ENCODE results near the gene SLC24A4.

The SLC24A4 gene, protein sequence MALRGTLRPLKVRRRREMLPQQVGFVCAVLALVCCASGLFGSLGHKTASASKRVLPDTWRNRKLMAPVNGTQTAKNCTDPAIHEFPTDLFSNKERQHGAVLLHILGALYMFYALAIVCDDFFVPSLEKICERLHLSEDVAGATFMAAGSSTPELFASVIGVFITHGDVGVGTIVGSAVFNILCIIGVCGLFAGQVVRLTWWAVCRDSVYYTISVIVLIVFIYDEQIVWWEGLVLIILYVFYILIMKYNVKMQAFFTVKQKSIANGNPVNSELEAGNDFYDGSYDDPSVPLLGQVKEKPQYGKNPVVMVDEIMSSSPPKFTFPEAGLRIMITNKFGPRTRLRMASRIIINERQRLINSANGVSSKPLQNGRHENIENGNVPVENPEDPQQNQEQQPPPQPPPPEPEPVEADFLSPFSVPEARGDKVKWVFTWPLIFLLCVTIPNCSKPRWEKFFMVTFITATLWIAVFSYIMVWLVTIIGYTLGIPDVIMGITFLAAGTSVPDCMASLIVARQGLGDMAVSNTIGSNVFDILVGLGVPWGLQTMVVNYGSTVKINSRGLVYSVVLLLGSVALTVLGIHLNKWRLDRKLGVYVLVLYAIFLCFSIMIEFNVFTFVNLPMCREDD

DNA sequence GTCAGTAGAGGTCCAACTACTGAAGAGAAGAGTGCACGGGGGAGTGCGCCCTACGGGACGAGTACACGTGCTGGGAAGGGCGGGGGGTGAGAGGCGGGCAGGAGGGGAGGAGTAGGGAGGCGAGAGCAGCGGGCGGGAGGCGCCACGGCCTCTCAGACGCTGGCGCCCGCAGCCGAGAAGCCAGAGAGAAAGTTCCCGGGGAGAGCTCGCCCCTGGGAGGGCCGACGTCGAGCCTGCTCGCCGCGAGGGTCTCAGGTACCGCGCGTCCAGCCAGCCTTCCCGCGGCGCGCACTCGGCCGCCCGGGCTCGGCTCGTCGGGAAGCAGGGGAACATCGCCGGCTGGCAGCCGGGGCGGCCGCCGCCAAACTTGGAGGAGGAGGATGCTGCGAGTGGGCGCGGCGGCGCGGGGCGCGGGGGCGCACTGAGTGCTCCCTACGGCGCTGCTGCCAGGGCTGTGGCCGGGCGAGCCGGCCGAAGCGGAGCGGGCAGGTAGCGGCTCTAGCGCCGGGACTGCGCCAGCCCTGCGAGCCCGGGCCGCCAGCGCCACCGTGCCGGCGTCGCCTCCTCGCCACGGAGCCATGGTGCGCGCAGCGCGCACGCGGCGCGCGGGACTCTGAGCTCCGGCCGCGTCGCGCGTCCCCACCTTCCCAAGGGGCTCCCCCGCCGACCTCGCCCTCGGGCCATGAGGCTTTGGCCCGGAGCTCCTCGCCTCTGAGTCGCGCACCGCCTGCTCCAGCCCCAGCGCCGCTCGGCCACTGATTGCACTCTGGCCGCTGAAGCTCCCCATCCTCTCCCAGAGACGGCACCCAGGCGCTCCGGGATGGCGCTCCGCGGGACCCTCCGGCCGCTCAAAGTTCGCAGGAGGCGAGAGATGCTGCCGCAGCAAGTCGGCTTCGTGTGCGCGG, at the start of gene SLC24A4:
TSS of gene SLC24A4 (plus strand) at position 155 of the 905 bp plus-strand sequence. CDS start at position 821, 666 bp downstream.
- no peak for DNase-seq (ENCODE audit: low read depth)

DNA sequence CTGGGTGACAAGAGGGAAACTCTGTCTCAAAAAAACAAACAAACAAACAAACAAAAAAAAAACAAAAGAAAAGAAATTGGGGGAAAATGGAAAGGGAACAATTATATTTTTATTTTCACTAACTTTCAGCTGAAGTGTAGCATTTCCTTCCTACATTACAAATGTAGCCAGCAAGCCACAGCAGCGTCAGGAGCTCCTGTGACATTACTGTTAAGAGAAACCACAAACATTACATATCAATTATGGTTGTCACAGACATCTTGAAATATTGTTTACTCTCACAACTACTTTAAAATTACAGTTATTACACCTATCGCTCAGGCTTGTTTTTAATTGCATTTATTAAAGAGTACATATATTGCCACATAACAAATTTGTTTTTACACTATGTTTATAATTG, 49.8 kb upstream of the SLC24A4 start:
- DNase-seq (ENCODE audit: low read depth) = no peak

DNA sequence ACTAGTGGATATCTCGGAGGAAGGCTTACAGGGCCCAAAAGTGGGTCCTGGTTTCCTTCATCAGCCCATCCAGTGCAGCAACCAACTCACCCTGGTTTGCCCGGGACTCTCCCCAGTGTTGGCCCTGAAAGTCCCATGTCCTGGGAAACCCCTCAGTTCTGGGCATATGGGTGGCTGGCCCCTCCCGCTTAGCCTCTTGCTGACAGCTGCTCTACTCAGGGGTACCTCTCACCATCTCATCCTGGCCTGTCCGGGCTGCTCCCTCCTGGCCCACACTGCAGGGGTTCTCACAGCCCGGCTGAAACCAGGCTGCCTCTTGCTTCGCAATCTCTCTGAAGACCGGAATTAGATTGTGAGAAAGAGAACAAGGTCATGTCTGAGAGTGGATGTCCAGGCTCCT, 48.9 kb upstream of the SLC24A4 start:
- DNase-seq (ENCODE audit: low read depth) = no peak

DNA sequence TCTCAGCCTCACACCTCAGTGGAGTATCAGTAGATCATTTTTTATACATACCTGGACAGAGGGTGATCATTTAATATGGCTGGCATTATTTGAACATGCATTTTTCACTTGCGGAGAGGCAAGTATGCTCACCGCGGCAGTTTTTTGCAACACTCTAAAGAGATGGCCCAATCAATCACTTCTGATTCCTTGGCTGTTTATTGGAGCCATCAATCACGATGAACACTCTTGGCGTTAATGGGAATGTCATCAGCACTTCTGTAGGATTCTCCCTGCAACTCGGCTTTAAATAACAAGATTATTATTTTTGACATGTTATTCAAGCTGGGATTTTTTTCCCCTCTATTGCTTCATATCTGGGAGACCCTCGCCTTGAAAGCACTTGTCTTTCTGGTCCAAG, 46.9 kb upstream of the SLC24A4 start:
- DNase-seq (ENCODE audit: low read depth) = no peak

DNA sequence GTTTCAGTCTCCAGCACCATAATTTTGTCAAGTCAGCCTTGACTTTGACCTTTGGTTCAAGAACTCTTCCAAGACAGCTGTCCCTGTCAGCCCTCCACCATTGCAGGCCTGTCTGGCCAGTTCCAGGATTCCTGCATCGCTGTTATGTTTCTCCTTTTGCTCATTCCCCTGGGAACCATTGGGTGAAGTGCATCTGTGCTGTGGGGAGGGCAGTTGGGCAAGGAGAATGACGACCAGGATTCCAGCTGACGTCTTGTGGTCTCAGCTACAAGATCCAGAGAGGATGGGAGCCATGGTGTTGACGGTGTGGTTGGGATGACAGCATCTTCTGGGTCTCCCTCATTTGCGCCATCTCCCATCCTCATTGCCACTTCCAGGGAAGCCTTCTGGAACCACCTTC, 45.9 kb upstream of the SLC24A4 start:
- DNase-seq (ENCODE audit: low read depth) = no peak

DNA sequence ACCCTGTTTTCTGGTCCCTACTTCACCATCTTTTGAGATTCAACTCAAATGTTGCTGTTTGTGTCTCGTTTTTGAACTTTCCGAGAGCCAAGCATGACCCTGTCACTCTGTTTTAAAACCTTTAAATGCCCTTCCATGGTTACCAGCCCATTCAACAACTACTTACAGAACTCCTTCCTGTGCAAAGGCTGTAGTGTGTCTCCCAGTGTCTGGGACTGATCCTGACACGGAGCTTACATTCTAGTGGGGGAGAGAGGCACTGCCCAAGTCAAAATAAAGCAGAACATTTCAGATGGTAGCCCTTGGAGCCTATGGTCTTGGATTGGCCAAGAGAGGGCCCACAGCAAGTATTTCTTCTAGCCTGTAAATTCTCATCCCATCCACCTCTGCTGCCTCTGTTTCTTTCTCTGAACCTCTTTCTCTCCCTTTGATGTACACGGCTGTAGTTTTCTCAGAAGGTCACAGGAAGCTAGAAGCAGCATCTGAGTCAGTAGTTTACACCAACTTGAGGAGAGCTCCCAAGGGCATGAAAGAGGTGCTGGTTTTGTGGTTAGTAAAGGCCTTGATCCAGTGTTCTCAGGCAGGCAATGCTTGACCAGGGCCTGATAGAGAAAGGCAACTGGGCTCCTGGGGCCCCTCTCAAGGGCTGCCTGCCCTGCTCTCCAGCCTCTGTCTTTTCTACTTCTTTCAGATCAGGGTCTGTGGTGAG, 42.3 kb upstream of the SLC24A4 start:
- no peak for DNase-seq (ENCODE audit: low read depth)

DNA sequence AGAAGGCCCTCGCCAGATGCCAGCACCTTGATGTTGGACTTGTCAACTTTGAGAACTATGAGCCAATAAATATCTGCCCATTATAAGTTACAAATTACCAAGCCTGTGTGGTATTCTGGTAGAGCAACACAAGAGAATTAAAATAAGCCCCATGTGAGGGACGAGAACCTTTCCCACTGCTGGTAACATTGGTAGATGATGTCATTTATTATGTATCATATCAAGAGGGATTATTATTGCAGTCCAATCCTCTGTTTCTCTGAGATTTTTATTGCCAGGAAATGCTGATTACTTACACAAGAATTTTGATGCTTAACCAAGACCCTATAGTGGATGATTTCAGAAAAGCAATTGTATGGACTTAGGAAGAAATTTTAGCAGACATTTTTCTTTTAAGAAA, 40.3 kb upstream of the SLC24A4 start:
- DNase-seq (ENCODE audit: low read depth) = no peak

DNA sequence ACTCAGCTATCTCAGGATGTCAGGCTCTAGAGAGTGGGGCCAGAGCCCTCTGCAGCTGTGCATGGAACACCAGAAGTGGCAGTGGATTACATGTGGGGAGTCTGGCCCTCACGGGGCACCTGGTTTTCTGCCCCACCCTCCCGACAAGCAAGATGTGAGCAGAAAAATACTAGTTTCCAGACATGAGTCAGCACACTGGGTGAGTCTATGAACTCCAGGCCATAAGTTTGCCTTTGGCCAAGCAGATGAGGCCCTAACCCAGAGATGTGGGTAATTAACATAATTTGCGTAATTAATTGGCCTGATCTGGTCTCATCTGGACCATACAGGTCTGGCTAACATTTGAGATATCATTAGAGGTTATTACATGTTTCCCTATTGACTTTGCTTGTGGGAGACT, 37.7 kb upstream of the SLC24A4 start:
- DNase-seq (ENCODE audit: low read depth) = no peak

DNA sequence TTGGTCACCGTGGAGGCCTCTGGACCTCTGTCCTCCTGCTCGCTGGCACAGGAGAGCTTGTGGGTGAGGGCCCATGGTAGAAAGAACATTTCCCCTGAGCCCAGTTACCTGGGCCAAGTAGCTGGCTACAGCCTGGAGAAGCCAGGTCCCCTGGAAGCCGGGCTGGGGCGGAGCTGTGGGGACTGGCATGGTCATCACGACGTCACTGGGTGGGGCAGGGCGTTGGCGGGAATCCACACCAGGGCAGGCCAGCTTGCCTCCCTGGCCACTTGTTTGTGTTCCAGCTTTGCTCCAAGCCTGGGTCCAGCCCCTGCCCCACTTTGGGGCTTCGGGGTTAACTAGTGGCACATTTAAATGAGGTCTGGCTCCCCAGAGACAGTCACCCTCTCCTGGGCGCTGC, 35.0 kb upstream of the SLC24A4 start:
- no peak for DNase-seq (ENCODE audit: low read depth)

DNA sequence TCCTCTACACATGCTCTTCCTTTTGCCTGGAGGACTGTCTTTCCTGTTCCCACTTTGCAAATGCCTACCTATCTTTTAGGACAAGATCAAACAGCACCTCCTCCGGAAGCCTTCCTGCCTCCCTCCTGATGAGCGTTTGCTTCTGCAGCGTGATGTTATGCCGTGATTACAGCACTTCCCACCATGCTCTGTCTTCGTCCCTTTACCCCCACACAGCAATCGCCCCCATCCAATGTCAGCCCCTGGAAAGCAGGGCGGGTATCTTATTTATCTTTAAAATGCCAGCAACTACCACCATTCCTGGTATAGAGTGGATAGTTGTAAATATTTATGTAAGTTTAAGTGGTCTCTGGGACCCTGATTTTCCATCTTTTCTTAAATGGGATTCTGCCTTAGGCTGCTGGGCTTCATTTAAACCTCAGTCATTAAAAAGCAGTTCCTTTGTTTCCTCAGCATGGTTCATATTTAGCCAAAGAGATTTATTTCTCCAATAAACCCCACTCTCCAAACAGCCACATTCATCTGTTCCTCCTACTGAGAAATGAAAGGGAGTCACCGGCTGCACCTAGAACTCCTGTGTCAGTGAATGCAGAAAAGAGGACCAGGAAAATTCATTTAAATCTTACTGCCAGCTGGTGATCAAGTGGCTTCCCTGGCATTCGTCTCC, 33.8 kb upstream of the SLC24A4 start:
- no peak for DNase-seq (ENCODE audit: low read depth)

DNA sequence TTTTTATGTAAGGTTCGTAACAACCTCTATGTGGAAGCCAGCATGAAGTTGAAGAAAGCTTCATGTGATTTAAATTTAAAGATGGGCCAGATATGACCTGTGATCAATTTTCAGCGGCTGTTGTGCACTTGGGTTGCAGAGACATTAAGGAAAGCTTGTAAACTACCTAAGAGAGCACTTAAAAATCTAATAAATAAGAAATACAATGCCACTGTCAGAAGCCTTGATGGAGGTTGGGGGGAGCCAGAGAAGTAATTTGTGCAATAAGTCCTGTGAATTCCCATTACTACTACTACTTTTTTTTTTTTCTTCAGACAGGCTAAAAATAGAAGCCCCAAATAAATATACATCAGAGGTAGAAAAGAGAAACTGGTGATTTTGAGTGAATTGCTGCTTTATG, 30.3 kb upstream of the SLC24A4 start:
- no peak for DNase-seq (ENCODE audit: low read depth)

DNA sequence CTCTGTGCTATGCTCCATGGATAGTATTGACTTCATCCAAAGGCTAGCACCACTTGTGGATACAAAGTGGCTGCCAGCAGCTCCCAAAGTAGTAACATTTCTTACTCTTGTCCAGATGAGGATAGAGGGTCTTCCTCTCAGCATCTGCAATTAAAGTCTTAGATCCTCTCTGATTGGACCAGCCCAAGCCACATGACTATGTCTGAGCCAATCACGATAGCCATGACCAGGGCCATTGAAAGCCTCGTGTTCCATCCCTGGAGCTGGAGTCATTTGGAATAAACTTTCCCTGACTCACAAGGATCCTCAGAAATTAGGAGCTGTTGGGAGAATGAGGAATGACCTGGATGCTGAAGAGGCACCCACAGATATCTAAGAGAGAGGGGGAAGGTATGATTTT, 28.5 kb upstream of the SLC24A4 start:
- DNase-seq (ENCODE audit: low read depth) = no peak

DNA sequence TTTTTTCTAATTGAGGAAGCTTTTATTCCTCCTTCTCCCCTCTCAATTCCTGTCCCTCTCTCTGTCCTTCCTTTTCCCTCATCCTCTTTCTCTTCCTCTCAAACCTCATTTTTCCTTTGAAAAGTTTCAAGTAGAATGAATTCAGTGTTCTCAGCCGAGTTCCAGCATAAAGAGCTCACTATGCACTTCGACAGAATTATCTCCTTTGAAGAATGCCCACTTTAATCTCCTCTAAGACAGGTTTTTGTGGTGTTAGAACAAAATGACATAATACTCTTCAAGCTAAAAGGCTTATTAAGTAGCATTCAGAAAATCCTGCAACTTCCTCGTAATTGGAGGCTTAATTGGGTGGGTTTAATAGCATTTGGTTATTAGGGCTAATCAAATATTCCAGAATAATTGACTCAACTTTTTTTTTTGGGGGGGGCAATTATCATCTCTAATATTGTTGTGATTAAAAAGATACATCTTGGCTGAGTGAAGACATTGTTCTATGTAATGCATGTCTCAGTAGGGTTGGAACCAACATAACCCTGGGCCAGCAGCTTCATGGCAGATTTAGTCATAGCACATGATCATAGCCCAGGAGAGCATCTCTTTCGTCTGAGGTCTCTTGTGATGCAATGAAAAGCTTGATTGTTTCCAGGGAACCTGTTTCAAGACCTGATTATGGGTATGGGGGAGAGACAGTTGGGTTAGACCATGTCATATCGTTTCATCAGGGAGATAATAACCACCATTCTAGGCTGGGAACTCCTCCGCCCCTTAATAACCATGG, 25.0 kb upstream of the SLC24A4 start:
- DNase-seq (ENCODE audit: low read depth) = no peak

DNA sequence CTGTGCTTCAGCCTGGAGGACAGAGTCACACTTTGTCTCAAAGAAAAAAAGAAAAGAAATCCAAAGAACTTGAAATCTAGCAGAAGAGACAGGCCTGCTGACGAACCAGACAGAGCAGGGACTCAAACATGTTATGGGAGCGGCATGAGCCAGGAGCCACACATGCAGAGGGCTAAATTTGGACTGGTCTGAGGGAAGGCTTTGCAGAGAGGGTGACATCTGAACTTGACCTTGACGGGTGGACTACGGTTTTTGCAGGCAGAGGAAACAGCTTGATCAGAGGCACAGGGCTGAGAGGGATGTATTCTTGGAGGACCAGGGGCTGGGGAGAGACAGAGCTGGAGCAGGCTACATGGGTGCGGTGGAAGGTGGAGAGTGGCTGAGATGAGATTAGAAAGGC, 20.5 kb upstream of the SLC24A4 start:
- DNase-seq (ENCODE audit: low read depth) = no peak

DNA sequence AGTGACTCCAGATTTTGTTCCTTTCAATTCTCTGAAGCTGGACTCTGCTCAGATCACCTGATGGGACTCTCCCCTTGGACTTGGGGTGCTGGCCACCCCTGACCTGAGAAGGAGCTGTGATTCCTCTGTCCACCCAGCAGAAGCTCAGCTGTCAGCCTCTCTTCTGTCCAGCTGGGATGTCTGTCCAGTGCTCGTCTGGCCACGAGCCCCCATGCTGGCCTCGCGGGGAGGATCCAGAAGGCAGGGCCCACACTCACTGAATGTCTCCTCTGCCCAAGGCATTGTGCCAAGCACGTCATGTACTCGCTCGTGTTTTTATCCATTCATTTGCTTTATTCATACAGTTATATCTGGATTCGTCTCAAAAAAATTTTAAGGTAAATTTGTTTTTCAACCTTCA, 14.2 kb upstream of the SLC24A4 start:
- DNase-seq (ENCODE audit: low read depth) = no peak

DNA sequence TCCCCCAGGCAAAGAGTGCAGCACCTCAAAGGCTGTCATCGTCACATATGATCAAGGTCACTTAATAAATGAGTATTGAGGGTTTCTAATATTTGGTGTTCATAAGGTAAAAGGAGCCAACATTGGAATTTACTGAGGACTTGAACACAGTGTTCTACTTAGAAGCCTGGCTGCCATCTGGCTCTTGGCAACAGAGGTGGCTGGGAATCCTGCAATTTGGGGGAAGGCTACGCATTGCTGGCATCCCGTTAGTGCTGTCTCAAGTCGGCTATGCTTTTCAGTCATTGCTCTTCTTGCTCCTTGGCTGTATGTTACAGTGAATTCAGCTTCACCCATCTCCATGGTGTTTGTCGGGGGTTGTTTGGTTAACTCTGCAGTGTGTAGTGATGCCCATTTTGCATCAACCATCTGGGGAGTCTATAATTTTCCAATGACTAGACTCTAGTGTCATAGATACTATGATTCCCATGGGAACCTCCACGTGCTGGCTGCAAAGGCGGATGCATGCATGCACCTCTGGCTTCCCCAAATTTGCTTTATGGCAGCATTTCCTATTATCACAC, 12.9 kb upstream of the SLC24A4 start:
- DNase-seq (ENCODE audit: low read depth) = no peak

DNA sequence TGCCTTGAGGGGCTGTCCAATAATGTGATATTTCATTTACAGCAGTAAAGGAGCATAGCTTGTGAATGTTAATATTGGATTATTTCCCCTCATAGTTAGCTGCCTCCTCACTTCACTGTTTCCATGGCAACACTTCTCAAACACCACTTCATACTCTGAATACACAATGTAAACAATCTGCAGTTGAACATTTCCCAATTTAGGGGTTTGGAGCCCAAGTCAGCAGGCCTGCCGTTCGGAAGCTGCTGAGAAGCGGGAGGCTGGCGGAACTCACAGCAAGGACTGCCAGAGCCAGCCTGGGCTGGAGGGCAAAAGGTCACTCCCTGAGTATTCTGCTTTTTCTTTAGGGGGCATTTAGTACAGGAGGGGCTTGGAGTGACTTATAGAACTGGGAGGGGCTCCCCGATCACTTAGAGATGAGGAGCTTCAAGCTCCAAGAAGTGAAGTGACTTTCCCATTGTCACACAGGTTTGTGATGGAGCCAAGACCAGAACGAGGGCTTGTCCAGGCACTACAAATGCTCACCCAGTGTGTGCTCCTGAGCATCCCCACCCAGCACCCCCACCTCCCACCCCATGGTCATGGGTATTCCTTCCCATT, 12.1 kb upstream of the SLC24A4 start:
- DNase-seq (ENCODE audit: low read depth) = no peak

DNA sequence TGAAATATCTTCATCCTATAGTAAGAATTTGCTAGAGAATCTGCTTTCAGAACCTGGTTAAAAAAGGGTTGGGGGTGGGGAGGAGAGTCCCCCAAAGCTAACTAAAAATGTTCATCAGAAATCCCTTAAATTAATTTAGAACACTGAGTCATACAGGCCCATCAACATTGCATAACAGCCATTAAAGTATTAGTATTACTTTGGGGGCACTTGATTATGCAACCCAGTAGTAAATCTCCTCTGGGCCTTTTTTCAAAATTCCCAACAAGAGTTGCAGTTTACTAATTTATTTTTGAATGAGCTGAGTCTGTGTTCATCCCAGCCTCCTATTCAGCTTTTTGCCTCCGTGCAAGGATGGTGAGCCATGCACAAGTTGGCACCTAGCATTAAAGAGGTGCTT, 8.8 kb upstream of the SLC24A4 start:
- DNase-seq (ENCODE audit: low read depth) = no peak

DNA sequence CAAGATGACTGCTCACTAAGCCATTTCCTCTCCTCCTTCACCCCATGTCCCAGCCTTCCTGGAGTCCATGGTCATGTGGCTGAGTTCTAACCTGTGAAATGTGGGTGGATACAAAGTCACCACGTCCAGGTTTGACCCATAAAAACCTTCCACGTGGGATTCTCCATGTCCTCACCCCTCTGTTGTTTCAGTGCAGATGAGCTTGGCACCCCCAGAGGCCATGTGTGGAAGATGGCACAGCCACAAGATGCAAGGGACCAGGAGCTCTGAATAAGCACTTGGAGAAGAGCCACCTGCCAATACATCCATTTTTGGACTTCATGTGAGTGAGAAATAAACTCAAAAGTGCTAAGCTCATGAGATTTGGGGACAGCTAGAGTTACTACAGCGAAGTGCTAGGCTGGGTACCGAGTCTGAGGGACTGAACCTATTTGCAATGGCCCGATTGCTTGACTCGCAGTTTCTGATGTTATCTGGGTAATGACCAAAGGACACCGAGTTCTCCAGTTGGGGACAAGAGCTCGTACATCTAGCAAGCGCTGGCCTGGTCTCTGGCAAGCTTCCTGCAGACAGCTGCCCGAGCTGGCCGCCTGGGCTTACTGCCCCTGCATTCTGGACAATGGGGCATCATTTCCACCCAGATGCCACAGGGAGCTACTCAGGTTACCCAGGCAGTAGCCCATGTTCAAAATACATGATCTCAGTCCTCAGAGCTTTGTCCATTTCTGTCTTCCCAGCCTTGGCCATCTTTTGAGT, 7.7 kb upstream of the SLC24A4 start:
- DNase-seq (ENCODE audit: low read depth) = no peak

Measured in non-pigmented ciliary epithelial cell (primary cell).